ENCODE measurements around the gene IFIT3. TPM values are rescaled to one million over a fixed set of nuclear protein-coding genes. Genes with fewer than 3 reads are reported as not detected.

Gene IFIT3
- total RNA-seq, 2 donors from 2014 or later, result 0.42 TPM; not detected in 1

- Mint-ChIP-seq H3K4me3 (no peak overlapping the region), H3K9me3 (no peaks in the 10 kb centered on the region), H3K27me3 (ENCODE audit: insufficient read depth) (peaks cover 2% of the 10 kb centered on the region)
Measured at GRCh38 chr10:89307269-89307577, 20.6 kb upstream of the IFIT3 start.

DNA sequence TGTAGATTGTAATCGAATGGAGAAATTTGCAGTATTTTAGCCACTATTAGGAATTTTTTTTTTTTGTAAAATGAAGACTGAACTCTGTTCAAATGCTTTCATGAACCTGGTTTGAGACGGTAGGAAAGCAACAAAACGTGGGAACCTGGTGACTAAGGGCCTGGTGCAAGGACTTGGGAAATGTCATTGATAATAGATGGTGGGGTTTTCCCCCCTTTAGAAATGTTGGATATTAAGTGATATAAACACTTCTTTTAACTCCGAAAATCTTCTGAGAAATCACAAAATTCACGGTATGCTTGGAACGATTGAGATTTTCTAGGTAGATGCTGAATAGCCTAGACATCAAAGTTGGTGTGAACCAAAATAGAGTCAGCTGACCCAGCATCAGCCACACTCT lies 19.5 kb upstream of the IFIT3 start:
- Histone ChIP-seq H3K36me3 (ENCODE audit: control insufficient read depth, insufficient read depth, low read length) (no peaks in the 10 kb centered on the region), H3K27me3 (ENCODE audit: control insufficient read depth, insufficient read depth, low read length, poor library complexity, severe bottlenecking) (no peaks in the 10 kb centered on the region), H3K9me3 (ENCODE audit: control insufficient read depth, low read length) (no peaks in the 10 kb centered on the region), H3K4me1 (ENCODE audit: control insufficient read depth, insufficient read depth, low read length) (peaks cover 2% of the 10 kb centered on the region), H3K27ac (ENCODE audit: low read depth, low read length) (no peak overlapping the region), H3K4me3 (ENCODE audit: low read length) (no peak overlapping the region), H3K9ac (ENCODE audit: extremely low read depth, low read length, poor library complexity, severe bottlenecking) (no peak overlapping the region)
- 95% methylated on average over 5 to 6 of the region's 6 CpGs for WGBS, 2 experiments (ENCODE audit: insufficient coverage in 1 of 2, insufficient read length in 1 of 2)
- Mint-ChIP-seq H3K27ac (no peak overlapping the region), H3K4me1 (peaks cover 18% of the 10 kb centered on the region), H3K9me3 (no peaks in the 10 kb centered on the region), H3K36me3 (ENCODE audit: low read depth) (no peaks in the 10 kb centered on the region), H3K27me3 (ENCODE audit: insufficient read depth) (peaks cover 2% of the 10 kb centered on the region), H3K4me3 (no peak overlapping the region)
- DNase-seq, result no peak
- TF ChIP-seq, protein P1, sequence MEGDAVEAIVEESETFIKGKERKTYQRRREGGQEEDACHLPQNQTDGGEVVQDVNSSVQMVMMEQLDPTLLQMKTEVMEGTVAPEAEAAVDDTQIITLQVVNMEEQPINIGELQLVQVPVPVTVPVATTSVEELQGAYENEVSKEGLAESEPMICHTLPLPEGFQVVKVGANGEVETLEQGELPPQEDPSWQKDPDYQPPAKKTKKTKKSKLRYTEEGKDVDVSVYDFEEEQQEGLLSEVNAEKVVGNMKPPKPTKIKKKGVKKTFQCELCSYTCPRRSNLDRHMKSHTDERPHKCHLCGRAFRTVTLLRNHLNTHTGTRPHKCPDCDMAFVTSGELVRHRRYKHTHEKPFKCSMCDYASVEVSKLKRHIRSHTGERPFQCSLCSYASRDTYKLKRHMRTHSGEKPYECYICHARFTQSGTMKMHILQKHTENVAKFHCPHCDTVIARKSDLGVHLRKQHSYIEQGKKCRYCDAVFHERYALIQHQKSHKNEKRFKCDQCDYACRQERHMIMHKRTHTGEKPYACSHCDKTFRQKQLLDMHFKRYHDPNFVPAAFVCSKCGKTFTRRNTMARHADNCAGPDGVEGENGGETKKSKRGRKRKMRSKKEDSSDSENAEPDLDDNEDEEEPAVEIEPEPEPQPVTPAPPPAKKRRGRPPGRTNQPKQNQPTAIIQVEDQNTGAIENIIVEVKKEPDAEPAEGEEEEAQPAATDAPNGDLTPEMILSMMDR (conservative IDR thresholded peaks at IDR 0.05), result no peak

More at GRCh38 chr10:89307269-89307577, 20.6 kb upstream of the IFIT3 start:
- Histone ChIP-seq H3K4me3 (ENCODE audit: low read length) (no peak overlapping the region), H3K27me3 (ENCODE audit: control insufficient read depth, insufficient read depth, low read length, poor library complexity, severe bottlenecking) (no peaks in the 10 kb centered on the region), H3K36me3 (ENCODE audit: control insufficient read depth, insufficient read depth, low read length) (no peaks in the 10 kb centered on the region), H3K27ac (ENCODE audit: low read depth, low read length) (no peak overlapping the region), H3K9me3 (ENCODE audit: control insufficient read depth, low read length) (no peaks in the 10 kb centered on the region), H3K9ac (ENCODE audit: extremely low read depth, low read length, poor library complexity, severe bottlenecking) (no peak overlapping the region), H3K4me1 (ENCODE audit: control insufficient read depth, insufficient read depth, low read length) (peaks cover 2% of the 10 kb centered on the region)
- DNase-seq, result no peak
- Mint-ChIP-seq H3K36me3 (ENCODE audit: low read depth) (no peaks in the 10 kb centered on the region), H3K27ac (no peak overlapping the region), H3K4me1 (peaks cover 19% of the 10 kb centered on the region)
- TF ChIP-seq, protein P1 (conservative IDR thresholded peaks at IDR 0.05), result no peak

GRCh38 chr10:89308736-89309135 lies 19.1 kb upstream of the IFIT3 start:
- no peaks in the 10 kb centered on the region for H3K9me3 Mint-ChIP-seq
- H3K27ac Mint-ChIP-seq, result no peak overlapping the region
- no peak overlapping the region for H3K4me3 Mint-ChIP-seq
- H3K9me3 ChIP-seq (ENCODE audit: control insufficient read depth, low read length), result no peaks in the 10 kb centered on the region
- H3K4me3 ChIP-seq (ENCODE audit: low read length), result no peak overlapping the region
- 93 to 96% methylated on average over 2 to 4 of the region's 4 CpGs for WGBS, 2 experiments (ENCODE audit: insufficient coverage in 1 of 2, insufficient read length in 1 of 2)
- no peak overlapping the region for H3K9ac ChIP-seq (ENCODE audit: extremely low read depth, low read length, poor library complexity, severe bottlenecking)
- H3K27me3 ChIP-seq (ENCODE audit: control insufficient read depth, insufficient read depth, low read length, poor library complexity, severe bottlenecking), result no peaks in the 10 kb centered on the region
- H3K27ac ChIP-seq (ENCODE audit: low read depth, low read length), result no peak overlapping the region
- peaks cover 2% of the 10 kb centered on the region for H3K4me1 ChIP-seq (ENCODE audit: control insufficient read depth, insufficient read depth, low read length)
- no peak for DNase-seq
- peaks cover 2% of the 10 kb centered on the region for H3K27me3 Mint-ChIP-seq (ENCODE audit: insufficient read depth)
- H3K36me3 ChIP-seq (ENCODE audit: control insufficient read depth, insufficient read depth, low read length), result no peaks in the 10 kb centered on the region
- TF ChIP-seq, protein P1 (conservative IDR thresholded peaks at IDR 0.05), result no peak
- H3K36me3 Mint-ChIP-seq (ENCODE audit: low read depth), result no peaks in the 10 kb centered on the region
- H3K4me1 Mint-ChIP-seq, result peaks cover 17% of the 10 kb centered on the region
